NCI-H2196 (cell line): ENCODE data around the gene TRIM46.

Source experiments
- DNase-seq: peaks from one replicate; lab custom pipeline; 2025; ENCODE audit not compliant: unreplicated experiment; lab: John Stamatoyannopoulos, UW

TRIM46 gene

GRCh38 chr1:155173478-155174323 is at the start of gene TRIM46:
Gene TRIM46 (plus strand): TSS chr1:155173849. CDS start chr1:155173967, 118 bp downstream.
- peak; percentile 66 for DNase-seq

- no peak for DNase-seq
Measured at GRCh38 chr1:155124503-155125463, 48.9 kb upstream of the TRIM46 start.

- peak; percentile 52 for DNase-seq
Measured at GRCh38 chr1:155125511-155125945, 48.1 kb upstream of the TRIM46 start.

GRCh38 chr1:155125946-155126555 is 47.6 kb upstream of the TRIM46 start:
- DNase-seq: peak; percentile 81

- peak; percentile 70 for DNase-seq
Measured at GRCh38 chr1:155126556-155127104, 47.0 kb upstream of the TRIM46 start.

- peak; percentile 72 for DNase-seq
Measured at GRCh38 chr1:155127105-155127966, 46.3 kb upstream of the TRIM46 start, which contains the start of gene EFNA1. Gene EFNA1 (plus strand): TSS chr1:155127876. CDS start chr1:155127978, 102 bp downstream.

- no peak for DNase-seq
Measured at GRCh38 chr1:155127967-155128754, 45.5 kb upstream of the TRIM46 start.

- peak; percentile 47 for DNase-seq
Measured at GRCh38 chr1:155128755-155129473, 44.7 kb upstream of the TRIM46 start.

GRCh38 chr1:155130272-155131006 is 43.2 kb upstream of the TRIM46 start:
- no peak for DNase-seq

- no peak for DNase-seq
Measured at GRCh38 chr1:155131285-155131684, 42.4 kb upstream of the TRIM46 start.

GRCh38 chr1:155131856-155132255 is 41.8 kb upstream of the TRIM46 start:
- DNase-seq: no peak

GRCh38 chr1:155133799-155134281 is 39.8 kb upstream of the TRIM46 start:
- DNase-seq: no peak

GRCh38 chr1:155134322-155134721 is 39.3 kb upstream of the TRIM46 start:
- no peak for DNase-seq

- DNase-seq: peak; percentile 61
Measured at GRCh38 chr1:155134880-155135414, 38.7 kb upstream of the TRIM46 start.

GRCh38 chr1:155135415-155136028 is 38.1 kb upstream of the TRIM46 start, which contains the start of gene SLC50A1:
Gene SLC50A1 (plus strand): TSS chr1:155135852. CDS start chr1:155135912, 60 bp downstream.
- DNase-seq: peak; percentile 96

GRCh38 chr1:155136748-155137147 is 36.9 kb upstream of the TRIM46 start:
- DNase-seq: no peak
